Stimulated activated CD8-positive, alpha-beta memory T cell treated with anti-CD3 and anti-CD28 coated beads, Interleukin-7, amount 100 ng/mL, for 4 hours (primary cell): ENCODE measurements around the gene CACNG1.

Experiments
- DNase-seq, 2 donors: peaks; one replicate each; pipeline ENCODE4 v3.0.0-alpha.2; 2020; ENCODE audit warnings: low read depth in 2 of 2

Gene CACNG1

GRCh38 chr17:67051155-67051538, 6.8 kb downstream of the CACNG1 start:
- no peak for DNase-seq

- DNase-seq: no peak
Measured at GRCh38 chr17:67051837-67052236, 7.5 kb downstream of the CACNG1 start.

DNA sequence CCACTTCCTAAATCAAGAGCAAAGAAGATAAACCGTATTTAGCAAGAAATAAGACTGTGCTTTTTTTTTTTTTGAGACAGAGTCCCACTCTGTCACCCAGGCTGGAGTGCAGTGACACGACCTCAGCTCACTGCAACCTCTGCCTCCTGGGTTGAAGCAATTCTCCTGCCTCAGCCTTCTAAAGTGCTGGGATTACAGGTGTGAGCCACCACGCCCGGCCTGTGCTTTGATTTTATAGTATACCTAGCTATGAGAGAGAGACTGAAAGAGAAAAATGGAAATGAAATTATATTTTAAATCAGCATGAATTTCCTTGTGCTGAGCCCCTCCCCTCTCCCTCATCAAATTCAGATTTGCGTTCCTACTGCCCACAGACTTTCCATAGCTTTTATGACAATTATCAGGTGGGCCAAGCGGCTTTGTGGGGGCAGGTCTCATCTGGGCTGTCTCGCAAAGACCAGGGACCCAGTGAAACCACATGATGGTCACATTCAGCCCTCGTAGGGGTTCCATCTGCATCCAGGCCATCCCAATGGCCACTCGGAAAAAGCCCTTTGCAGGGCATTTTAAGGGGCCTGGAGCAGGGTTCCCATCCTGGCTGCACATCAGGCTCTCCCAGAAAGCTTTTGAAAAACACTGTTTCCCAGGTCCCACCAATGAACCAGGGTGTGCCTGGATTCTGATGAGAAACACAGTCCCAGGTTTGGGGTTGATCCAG, 8.5 kb downstream of the CACNG1 start:
- no peak for DNase-seq

GRCh38 chr17:67053438-67054000, 9.2 kb downstream of the CACNG1 start:
- DNase-seq: no peak

DNA sequence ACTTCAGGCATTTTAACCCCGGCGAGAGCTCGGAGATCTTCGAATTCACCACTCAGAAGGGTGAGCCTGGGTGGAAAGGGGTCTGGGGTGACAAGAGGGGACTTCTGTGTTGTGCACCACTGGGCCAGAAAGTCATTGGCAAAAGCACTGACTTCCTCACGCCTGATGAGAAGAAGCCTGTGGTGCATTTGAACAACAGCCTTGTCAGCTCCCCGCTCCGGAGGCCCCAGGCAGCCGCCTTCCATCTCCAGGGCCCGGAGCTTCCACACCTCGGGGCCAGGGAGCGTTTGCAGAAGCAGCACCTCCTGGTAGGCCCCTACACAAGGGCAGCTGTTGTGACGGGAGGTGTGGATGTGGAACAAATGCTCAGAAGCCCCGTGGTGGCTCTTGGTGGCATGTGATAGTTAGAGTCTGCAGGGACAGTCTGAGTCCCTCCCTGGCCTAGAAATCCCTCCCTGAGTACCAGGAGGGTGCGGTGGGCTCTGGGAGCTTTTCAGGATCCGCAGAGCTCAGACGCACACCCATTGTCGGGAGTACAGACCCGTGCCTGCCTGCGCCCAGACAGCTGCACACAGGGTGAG, 9.7 kb downstream of the CACNG1 start:
- no peak for DNase-seq

DNA sequence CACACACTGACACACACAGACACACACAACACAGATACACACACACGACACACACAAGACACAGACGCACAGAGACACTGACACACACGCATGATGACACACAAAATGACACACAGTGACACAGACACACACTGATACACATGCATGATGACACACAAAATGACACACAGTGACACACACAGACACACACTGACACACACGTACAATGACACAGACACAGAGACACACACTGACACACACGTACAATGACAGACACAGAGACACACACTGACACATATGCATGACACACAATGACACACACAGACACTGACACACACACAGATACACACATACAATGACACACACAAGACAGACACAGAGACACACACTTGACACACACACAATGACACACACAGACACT, 10.3 kb downstream of the CACNG1 start:
- no peak for DNase-seq

- DNase-seq: no peak
Measured at GRCh38 chr17:67055041-67055443, 10.7 kb downstream of the CACNG1 start.

GRCh38 chr17:67055811-67056745, 11.7 kb downstream of the CACNG1 start:
- DNase-seq: no peak

- DNase-seq: no peak
Measured at GRCh38 chr17:67056746-67057490, 12.6 kb downstream of the CACNG1 start.

GRCh38 chr17:67058036-67058435, 13.7 kb downstream of the CACNG1 start:
- no peak for DNase-seq

DNA sequence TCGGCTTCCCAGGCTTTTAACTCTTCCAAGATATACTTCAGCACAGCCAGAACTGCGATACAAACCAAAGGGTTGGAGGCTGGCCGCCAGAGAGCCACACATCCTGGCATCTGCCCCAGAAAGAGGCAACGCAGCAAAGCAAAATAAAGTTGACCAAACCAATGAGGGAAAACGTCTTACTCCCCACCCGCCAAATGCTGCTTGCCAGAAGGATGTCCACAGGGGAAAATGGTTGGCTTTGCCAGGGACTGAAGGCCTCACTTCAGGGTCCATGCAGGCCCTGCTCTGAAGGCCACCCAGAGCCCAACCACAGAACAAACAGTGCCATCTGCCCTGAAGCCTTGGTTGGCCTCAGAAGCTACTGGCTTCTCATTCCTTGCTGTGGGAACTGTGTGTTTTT, 15.0 kb downstream of the CACNG1 start:
- DNase-seq: no peak

DNA sequence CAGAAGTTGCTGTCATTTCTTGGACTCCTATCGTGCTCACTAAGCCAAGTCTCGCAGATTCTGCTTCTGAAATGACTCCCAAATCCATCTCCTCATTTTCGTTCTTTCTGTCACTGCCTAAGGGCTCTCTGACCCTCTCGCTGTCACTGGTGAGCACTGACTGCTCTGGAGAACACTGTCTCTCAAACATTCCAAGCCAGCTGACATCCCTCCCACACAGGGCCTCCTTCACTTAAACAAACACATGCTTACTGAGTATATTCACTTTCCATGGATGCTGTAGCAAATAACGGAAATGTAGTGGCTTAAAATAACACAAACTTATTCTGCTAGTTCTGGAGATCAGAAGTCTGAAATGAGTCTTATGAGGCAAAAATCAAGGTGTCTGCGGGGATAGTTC, 18.8 kb downstream of the CACNG1 start:
- DNase-seq: no peak

DNA sequence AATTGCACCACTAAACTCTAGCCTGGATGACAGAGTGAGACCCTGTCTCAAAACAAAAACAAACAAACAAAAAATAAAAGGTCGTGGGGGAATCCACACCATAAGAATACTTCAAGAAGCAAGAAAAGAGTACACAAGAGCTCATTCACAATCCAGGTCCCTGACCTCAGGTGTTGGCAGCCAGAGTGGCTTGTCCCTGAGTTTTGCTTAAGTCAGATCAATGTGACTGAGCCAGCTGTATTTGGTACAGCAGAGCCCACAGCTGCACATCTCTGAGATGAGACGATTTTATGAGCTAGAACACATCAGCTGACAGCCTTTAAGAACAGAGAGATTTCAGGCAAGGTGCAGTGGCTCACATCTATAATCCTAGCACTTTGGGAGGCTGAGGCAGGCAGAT, 22.4 kb downstream of the CACNG1 start:
- DNase-seq: no peak

- DNase-seq: no peak
Measured at GRCh38 chr17:67067571-67068482, 23.5 kb downstream of the CACNG1 start.

DNA sequence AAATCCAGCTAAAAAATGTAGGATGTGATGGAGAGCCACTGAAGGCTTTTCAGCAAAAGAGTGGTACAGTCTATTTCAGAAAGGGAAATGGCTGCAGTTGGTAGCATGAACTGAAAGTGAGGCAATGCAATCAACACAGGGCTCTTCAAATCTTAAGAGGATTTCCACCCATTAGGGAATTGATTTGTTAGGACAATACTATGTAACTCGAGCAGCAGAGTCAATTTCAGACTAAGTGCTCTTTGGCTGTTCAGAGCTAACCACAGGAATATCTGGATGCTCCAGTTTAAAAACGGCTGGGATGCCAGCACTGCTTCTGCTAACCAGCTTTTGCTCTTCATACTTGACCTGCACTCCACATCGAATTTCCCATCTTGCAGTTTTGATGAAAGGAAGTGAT, 24.6 kb downstream of the CACNG1 start:
- DNase-seq: no peak

- no peak for DNase-seq
Measured at GRCh38 chr17:67069603-67070136, 25.3 kb downstream of the CACNG1 start.

DNA sequence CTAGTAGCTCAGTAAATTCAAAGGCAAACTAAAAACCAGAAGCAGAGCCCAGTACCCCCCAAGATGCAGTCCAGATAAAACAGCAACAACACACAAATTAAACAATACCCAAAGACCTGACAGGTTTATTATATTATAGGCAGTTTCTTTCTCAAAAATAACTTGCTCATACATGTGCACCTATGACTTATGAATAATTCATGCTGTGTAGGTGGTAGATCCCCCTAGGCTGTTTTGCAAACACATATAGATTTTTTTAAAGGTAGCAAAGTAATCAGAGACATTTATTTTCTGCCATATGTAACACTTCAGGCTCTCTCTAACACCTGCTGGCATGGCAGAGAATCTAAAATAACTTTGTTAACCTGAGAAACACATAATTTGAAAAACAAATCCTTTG, 27.2 kb downstream of the CACNG1 start:
- DNase-seq: no peak

GRCh38 chr17:67072885-67073284, 28.5 kb downstream of the CACNG1 start:
- no peak for DNase-seq

GRCh38 chr17:67074781-67075180, 30.4 kb downstream of the CACNG1 start:
- DNase-seq: no peak

GRCh38 chr17:67076290-67076689, 31.9 kb downstream of the CACNG1 start:
- no peak for DNase-seq
